ENCODE results near the gene AGT.
"Not testable (repeated sequence)": the region's sequence is repeated elsewhere in the genome, so short reads cannot be mapped to it uniquely, and the experiment has no call there.

AGT gene

GRCh38 chr1:230725256-230726012, 11.5 kb upstream of the AGT start:
- H3K4me3 ChIP-seq (ENCODE audit: low read depth, low read length), result no peak overlapping the region

GRCh38 chr1:230721849-230722522, 8.1 kb upstream of the AGT start:
- H3K4me3 ChIP-seq (ENCODE audit: low read depth, low read length), result not testable (repeated sequence)

More at GRCh38 chr1:230725256-230726012, 11.5 kb upstream of the AGT start:
- TF ChIP-seq CTCF (IDR thresholded peaks at IDR 0.05; ENCODE audit: borderline replicate concordance, insufficient read depth, low read depth, low read length), result no peak

- no peak overlapping the region for H3K4me3 ChIP-seq (ENCODE audit: low read depth, low read length)
- TF ChIP-seq CTCF (IDR thresholded peaks at IDR 0.05; ENCODE audit: borderline replicate concordance, insufficient read depth, low read depth, low read length), result no peak
These were observed 3.3 kb upstream of the AGT start for GRCh38 chr1:230717251-230717650.

- not testable (repeated sequence) for H3K4me3 ChIP-seq (ENCODE audit: low read depth, low read length)
These were observed 2.5 kb upstream of the AGT start for GRCh38 chr1:230716453-230716852.

GRCh38 chr1:230715510-230715909, 1.6 kb upstream of the AGT start:
- no peak for TF ChIP-seq CTCF (IDR thresholded peaks at IDR 0.05; ENCODE audit: borderline replicate concordance, insufficient read depth, low read depth, low read length)
- H3K4me3 ChIP-seq (ENCODE audit: low read depth, low read length), result no peak overlapping the region

- H3K4me3 ChIP-seq (ENCODE audit: low read depth, low read length), result no peak overlapping the region
- TF ChIP-seq CTCF (IDR thresholded peaks at IDR 0.05; ENCODE audit: borderline replicate concordance, insufficient read depth, low read depth, low read length), result no peak
These were observed 391 bp downstream of the AGT start for GRCh38 chr1:230713547-230713914.

GRCh38 chr1:230713138-230713537, 784 bp downstream of the AGT start:
- no peak for TF ChIP-seq CTCF (IDR thresholded peaks at IDR 0.05; ENCODE audit: borderline replicate concordance, insufficient read depth, low read depth, low read length)
- no peak overlapping the region for H3K4me3 ChIP-seq (ENCODE audit: low read depth, low read length)

- no peak for TF ChIP-seq CTCF (IDR thresholded peaks at IDR 0.05; ENCODE audit: borderline replicate concordance, insufficient read depth, low read depth, low read length)
- H3K4me3 ChIP-seq (ENCODE audit: low read depth, low read length), result no peak overlapping the region
These were observed 1.4 kb downstream of the AGT start for GRCh38 chr1:230712470-230712942.

Measured in GM12875 (cell line).